ENCODE measurements around the gene ADGRG7.

ADGRG7 gene

GRCh38 chr3:100609963-100610362, 562 bp downstream of the ADGRG7 start:
- peaks cover 0 to 7% (median 0%) of the 10 kb centered on the region in 10 experiments; a peak in 2 of 20 replicates for H3K4me1 ChIP-seq
- H3K4me2 ChIP-seq: no peak overlapping the region
- no peak for TF ChIP-seq Cebpa-rat (IDR thresholded peaks at IDR 0.05)
- H4K20me1 ChIP-seq: no peaks in the 10 kb centered on the region
- no peaks in the 10 kb centered on the region for H3K36me3 ChIP-seq
- H3K27ac ChIP-seq: no peak overlapping the region
- no peak overlapping the region for H3K9ac ChIP-seq
- no peaks in the 10 kb centered on the region for H3K27me3 ChIP-seq
- H3K9me3 ChIP-seq (replicated peaks in 1 of 11): no peaks in the 10 kb centered on the region
- H3K4me3 ChIP-seq: no peak overlapping the region

DNA sequence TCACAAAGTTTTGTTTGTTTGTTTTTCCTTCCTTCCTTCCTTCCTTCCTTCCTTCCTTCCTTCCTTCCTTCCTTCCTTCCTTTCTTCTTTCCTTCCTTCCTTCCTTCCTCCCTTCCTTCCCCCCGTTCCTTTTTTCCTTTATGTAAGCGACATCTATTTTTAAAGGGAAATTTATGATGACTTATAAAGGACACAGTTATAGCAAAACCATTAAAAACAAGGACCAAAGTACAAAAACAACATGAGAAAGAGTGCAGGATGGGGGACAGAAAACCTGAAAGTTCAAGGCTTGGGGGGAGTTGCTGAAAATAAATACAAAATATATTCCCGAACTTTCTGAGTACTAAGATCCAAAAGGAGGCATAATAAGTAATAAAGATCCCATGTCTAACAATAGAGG, 1.8 kb downstream of the ADGRG7 start:
- no peak overlapping the region for H3K4me3 ChIP-seq
- no peaks in the 10 kb centered on the region for H3K36me3 ChIP-seq
- H3K4me1 ChIP-seq: peaks cover 0 to 7% (median 0%) of the 10 kb centered on the region in 10 experiments; a peak in 2 of 20 replicates
- H4K20me1 ChIP-seq: no peaks in the 10 kb centered on the region
- H3K9ac ChIP-seq: no peak overlapping the region
- H3K27ac ChIP-seq: no peak overlapping the region
- H3K9me3 ChIP-seq (replicated peaks in 1 of 11): no peaks in the 10 kb centered on the region
- no peak for TF ChIP-seq Cebpa-rat (IDR thresholded peaks at IDR 0.05)
- no peak overlapping the region for H3K4me2 ChIP-seq
- H3K27me3 ChIP-seq: no peaks in the 10 kb centered on the region

DNA sequence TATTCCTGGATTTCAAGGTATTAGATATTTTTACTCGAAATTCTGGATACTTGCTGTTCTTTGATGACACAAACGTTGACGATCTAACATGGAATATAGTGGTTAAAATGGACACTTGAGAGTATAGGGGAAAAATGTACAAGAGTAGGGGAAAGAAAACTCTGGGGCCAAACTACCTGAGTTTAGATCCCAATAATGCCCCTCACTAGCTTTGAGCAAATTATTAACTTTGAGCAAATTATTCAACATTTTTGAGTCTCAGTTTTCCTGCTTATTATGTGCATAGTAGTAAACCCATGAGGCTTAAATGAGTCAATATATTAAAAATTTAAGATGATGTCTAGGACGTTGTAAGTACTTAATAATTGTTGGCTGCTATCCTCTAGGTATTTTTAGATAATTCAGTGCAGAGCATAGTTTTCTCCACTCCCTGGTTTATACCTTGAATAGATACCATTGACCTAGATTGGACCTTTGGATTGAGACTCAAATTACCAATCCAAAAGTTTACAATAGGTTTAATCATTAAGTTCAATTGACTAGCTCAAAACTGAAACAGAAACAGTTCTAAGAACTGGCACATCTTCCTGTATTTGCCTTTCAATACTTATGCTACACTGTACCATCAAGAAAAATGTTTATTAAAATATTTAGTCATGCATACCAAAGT, 4.5 kb downstream of the ADGRG7 start:
- H3K9me3 ChIP-seq (replicated peaks in 1 of 11): no peaks in the 10 kb centered on the region
- H3K27me3 ChIP-seq: no peaks in the 10 kb centered on the region
- H3K9ac ChIP-seq: no peak overlapping the region
- no peaks in the 10 kb centered on the region for H3K36me3 ChIP-seq
- H3K4me1 ChIP-seq: peaks cover 0 to 7% (median 0%) of the 10 kb centered on the region in 10 experiments; a peak in 2 of 20 replicates
- H3K4me3 ChIP-seq: no peak overlapping the region
- no peak overlapping the region for H3K4me2 ChIP-seq
- no peak for TF ChIP-seq Cebpa-rat (IDR thresholded peaks at IDR 0.05)
- no peak overlapping the region for H3K27ac ChIP-seq
- H4K20me1 ChIP-seq: no peaks in the 10 kb centered on the region

DNA sequence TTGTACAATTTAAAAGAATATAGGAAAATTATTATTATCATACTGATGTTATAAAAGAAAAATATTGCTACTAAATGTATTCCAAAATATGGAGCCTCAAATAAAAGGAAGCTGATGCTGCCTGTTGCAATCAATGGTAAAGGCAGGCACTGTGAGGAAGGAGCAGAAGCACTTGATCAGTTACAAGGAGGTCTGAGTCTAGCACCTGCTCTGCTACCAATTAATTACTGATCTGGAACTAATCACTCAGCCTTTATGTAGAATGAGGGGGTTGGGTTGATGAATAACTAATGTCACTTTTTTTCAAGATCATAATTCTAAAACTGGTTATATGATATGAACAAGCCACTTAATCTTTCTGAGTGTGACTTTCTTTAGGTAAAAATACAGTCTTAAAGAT, 5.5 kb downstream of the ADGRG7 start:
- Histone ChIP-seq H4K20me1 (no peaks in the 10 kb centered on the region), H3K27me3 (no peaks in the 10 kb centered on the region), H3K9ac (no peak overlapping the region), H3K36me3 (no peaks in the 10 kb centered on the region), H3K4me2 (no peak overlapping the region), H3K9me3 (replicated peaks in 1 of 11) (no peaks in the 10 kb centered on the region), H3K27ac (no peak overlapping the region), H3K4me3 (no peak overlapping the region), H3K4me1 (no peaks in the 10 kb centered on the region)
- TF ChIP-seq Cebpa-rat (IDR thresholded peaks at IDR 0.05): no peak

DNA sequence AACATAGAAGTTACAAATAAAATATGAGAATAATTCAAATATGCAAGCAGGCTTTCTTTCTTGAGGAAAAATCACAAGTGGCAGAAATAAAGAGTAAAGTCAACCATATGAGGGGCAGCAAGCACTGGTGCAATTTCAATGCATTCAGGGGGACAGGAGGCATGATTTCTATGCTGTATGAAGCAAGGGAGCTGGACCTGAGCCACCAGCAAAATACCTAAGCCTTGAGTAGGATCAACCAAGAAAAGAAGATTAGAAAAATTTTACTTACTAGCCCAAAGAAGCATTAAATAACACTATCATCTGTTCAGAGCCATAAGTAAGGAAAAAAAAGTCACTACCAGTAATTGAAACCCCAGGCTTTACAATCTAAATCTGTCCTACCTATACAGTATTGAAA, 6.3 kb downstream of the ADGRG7 start:
- TF ChIP-seq Cebpa-rat (IDR thresholded peaks at IDR 0.05): no peak
- Histone ChIP-seq H3K9ac (no peak overlapping the region), H4K20me1 (no peaks in the 10 kb centered on the region), H3K9me3 (replicated peaks in 1 of 11) (no peaks in the 10 kb centered on the region), H3K36me3 (no peaks in the 10 kb centered on the region), H3K4me1 (no peaks in the 10 kb centered on the region), H3K4me3 (no peak overlapping the region), H3K27me3 (no peaks in the 10 kb centered on the region), H3K27ac (no peak overlapping the region), H3K4me2 (no peak overlapping the region)

GRCh38 chr3:100621251-100621650, 11.8 kb downstream of the ADGRG7 start:
- peaks cover 0 to 11% (median 7%) of the 10 kb centered on the region in 11 experiments; a peak in 11 of 22 replicates for H3K9me3 ChIP-seq (replicated peaks in 1 of 11)
- H4K20me1 ChIP-seq: no peaks in the 10 kb centered on the region
- no peak overlapping the region for H3K27ac ChIP-seq
- no peak for TF ChIP-seq Cebpa-rat (IDR thresholded peaks at IDR 0.05)
- no peaks in the 10 kb centered on the region for H3K27me3 ChIP-seq
- no peaks in the 10 kb centered on the region for H3K36me3 ChIP-seq
- H3K4me3 ChIP-seq: no peak overlapping the region
- H3K9ac ChIP-seq: no peak overlapping the region
- H3K4me2 ChIP-seq: no peak overlapping the region
- no peaks in the 10 kb centered on the region for H3K4me1 ChIP-seq

DNA sequence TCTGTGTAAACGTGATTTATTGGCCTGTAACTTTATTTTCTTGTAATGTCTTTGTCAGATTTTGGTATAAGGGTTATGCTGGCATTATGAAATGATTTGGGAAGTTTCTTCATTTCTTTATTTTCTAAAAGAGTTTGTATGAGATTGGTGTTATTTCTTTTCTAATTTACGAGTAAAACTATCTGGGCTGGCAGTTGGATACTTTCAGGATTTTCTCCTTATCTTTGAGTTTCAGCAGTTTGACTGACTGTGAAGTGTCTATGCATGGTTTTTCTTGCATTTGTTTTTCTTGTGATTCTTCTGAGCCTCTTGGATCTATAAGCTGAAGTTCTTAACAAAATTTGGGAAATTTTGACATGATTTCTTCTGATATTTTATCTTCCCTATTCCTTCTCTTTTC, 18.1 kb downstream of the ADGRG7 start:
- H3K36me3 ChIP-seq: no peaks in the 10 kb centered on the region
- H3K9ac ChIP-seq: no peak overlapping the region
- no peaks in the 10 kb centered on the region for H4K20me1 ChIP-seq
- H3K9me3 ChIP-seq (replicated peaks in 1 of 11): peaks cover 0 to 11% (median 7%) of the 10 kb centered on the region in 11 experiments; a peak in 11 of 22 replicates
- H3K4me3 ChIP-seq: no peak overlapping the region
- no peak for TF ChIP-seq Cebpa-rat (IDR thresholded peaks at IDR 0.05)
- no peaks in the 10 kb centered on the region for H3K27me3 ChIP-seq
- no peak overlapping the region for H3K27ac ChIP-seq
- H3K4me2 ChIP-seq: no peak overlapping the region
- peaks cover 0 to 7% (median 0%) of the 10 kb centered on the region in 10 experiments; a peak in 1 of 20 replicates for H3K4me1 ChIP-seq

DNA sequence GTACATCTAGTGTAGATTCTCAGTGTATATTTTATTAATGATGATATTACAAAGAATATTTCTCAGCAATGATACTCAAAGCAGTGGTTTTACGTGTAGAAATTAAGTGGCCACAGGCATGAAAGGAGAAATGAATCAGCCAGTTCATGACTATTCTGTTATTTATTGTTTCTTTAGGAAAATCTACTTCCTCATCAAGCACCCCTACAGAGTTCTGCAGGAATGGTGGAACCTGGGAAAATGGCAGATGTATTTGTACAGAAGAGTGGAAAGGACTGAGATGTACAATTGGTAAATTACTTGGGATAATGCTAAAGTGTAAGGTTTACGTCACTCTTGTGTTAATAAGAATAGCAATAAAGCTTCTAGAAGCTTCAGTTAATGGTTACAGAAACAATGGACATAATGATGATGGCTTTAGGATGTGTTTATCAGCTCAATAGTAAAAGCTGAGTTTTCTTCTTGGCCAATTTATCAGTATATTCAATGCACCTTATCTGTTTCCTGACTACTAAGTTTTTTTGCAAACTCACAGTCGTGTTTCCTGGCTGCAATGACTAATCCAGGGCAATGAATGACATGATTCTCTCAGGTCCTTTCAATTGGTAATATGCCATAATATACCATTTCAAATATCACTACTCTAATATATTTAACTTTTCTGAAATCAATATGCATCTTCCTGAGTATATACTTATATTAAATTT, 20.2 kb downstream of the ADGRG7 start:
- H3K4me3 ChIP-seq: no peak overlapping the region
- H3K36me3 ChIP-seq: no peaks in the 10 kb centered on the region
- no peak overlapping the region for H3K9ac ChIP-seq
- TF ChIP-seq Cebpa-rat (IDR thresholded peaks at IDR 0.05): no peak
- H3K4me2 ChIP-seq: no peak overlapping the region
- H3K4me1 ChIP-seq: peaks cover 2 to 9% (median 3%) of the 10 kb centered on the region in 10 experiments; a peak in 14 of 20 replicates
- H3K27ac ChIP-seq: no peak overlapping the region
- no peaks in the 10 kb centered on the region for H4K20me1 ChIP-seq
- H3K27me3 ChIP-seq: no peaks in the 10 kb centered on the region
- peaks cover 0 to 8% (median 5%) of the 10 kb centered on the region in 11 experiments; a peak in 11 of 22 replicates for H3K9me3 ChIP-seq (replicated peaks in 1 of 11)

DNA sequence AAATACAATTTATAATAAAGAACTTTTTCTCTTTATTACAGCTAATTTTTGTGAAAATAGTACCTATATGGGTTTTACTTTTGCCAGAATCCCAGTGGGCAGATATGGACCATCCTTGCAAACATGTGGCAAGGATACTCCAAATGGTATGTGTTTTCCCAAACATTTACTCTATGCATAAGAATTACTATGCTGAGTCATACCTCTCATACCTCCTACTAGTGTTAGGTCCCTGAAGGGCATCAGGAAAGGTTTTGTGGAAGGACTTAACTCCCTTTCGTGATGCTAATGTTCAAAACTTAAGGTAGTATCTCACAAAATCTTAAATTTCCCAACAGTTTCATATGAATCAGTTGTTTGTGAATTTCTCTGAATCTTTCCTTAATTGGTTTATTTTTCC, 21.3 kb downstream of the ADGRG7 start:
- Histone ChIP-seq H3K27me3 (no peaks in the 10 kb centered on the region), H3K27ac (no peak overlapping the region), H3K4me3 (no peak overlapping the region), H3K9ac (no peak overlapping the region), H4K20me1 (no peaks in the 10 kb centered on the region), H3K4me1 (peaks cover 3 to 17% (median 8%) of the 10 kb centered on the region in 10 experiments; a peak in 14 of 20 replicates), H3K4me2 (no peak overlapping the region), H3K9me3 (replicated peaks in 1 of 11) (no peaks in the 10 kb centered on the region), H3K36me3 (no peaks in the 10 kb centered on the region)
- TF ChIP-seq Cebpa-rat (IDR thresholded peaks at IDR 0.05): no peak

- H4K20me1 ChIP-seq: no peaks in the 10 kb centered on the region
- H3K27ac ChIP-seq: no peak overlapping the region
- H3K4me1 ChIP-seq: peaks cover 3 to 17% (median 8%) of the 10 kb centered on the region in 10 experiments; a peak in 14 of 20 replicates
- H3K4me2 ChIP-seq: no peak overlapping the region
- H3K9ac ChIP-seq: no peak overlapping the region
- H3K36me3 ChIP-seq: no peaks in the 10 kb centered on the region
- H3K4me3 ChIP-seq: no peak overlapping the region
- no peaks in the 10 kb centered on the region for H3K27me3 ChIP-seq
- no peaks in the 10 kb centered on the region for H3K9me3 ChIP-seq (replicated peaks in 1 of 11)
- no peak for TF ChIP-seq Cebpa-rat (IDR thresholded peaks at IDR 0.05)
Measured at GRCh38 chr3:100631236-100631635, 21.8 kb downstream of the ADGRG7 start.
